ENCODE measurements around the gene EXOC4.

DNA sequence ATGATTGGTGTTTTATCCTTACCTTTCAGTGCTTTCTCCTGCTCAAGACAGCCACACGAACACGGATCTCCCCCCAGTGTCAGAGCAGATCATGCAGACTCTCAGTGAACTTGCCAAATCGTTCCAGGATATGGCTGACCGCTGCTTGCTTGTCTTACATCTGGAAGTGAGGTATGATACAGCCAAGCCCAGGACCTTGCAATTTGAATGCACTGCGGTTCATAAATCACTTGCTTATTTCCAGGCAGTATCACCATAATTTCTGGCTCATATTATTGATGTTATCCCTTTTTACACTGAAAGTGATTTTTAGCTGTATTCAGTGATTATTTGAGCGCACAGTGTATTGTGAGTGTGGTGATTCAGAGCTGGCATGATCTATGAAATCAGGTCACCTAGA is 744.6 kb downstream of the EXOC4 start:
- TF ChIP-seq GATA2 (IDR thresholded peaks at IDR 0.05; ENCODE audit: low read depth, low read length) = no peak
- TF ChIP-seq GATA3 (IDR thresholded peaks at IDR 0.05; ENCODE audit: low read depth, low read length) = no peak

Measured in SH-SY5Y (cell line).